GM18498 (cell line): Measurements from ENCODE around the gene SCRN3.
"Not testable (repeated sequence)": the region's sequence is repeated elsewhere in the genome, so short reads cannot be mapped to it uniquely, and the experiment has no call there.

ENCODE experiments used
- ATAC-seq: cut with Tn5 transposase; IDR thresholded peaks from one replicate; pipeline ENCODE4 v1.9.1; 2021; ENCODE audit warnings: mild to moderate bottlenecking, moderate library complexity; ENCODE audit not compliant: unreplicated experiment

Gene SCRN3

GRCh38 chr2:174395284-174395968 is at the start of gene SCRN3:
Gene SCRN3, plus strand, starts transcription at chr2:174395730. Its CDS starts 2,554 bp downstream, at chr2:174398284.
- peak; percentile 95 for ATAC-seq

- ATAC-seq = no peak
These were observed 45.5 kb upstream of the SCRN3 start for GRCh38 chr2:174350018-174350417.

GRCh38 chr2:174350593-174351181 is 44.8 kb upstream of the SCRN3 start:
- no peak for ATAC-seq

- ATAC-seq = no peak
These were observed 42.5 kb upstream of the SCRN3 start for GRCh38 chr2:174353004-174353403.

- ATAC-seq = no peak
These were observed 39.2 kb upstream of the SCRN3 start for GRCh38 chr2:174356347-174356746.

- ATAC-seq = not testable (repeated sequence)
These were observed 35.9 kb upstream of the SCRN3 start for GRCh38 chr2:174359663-174360062.

- no peak for ATAC-seq
These were observed 32.6 kb upstream of the SCRN3 start for GRCh38 chr2:174362949-174363348.

- not testable (repeated sequence) for ATAC-seq
These were observed 31.9 kb upstream of the SCRN3 start for GRCh38 chr2:174363492-174364225.

GRCh38 chr2:174364628-174365027 is 30.9 kb upstream of the SCRN3 start:
- ATAC-seq = no peak

- no peak for ATAC-seq
These were observed 30.0 kb upstream of the SCRN3 start for GRCh38 chr2:174365571-174365970.

GRCh38 chr2:174368691-174369090 is 26.8 kb upstream of the SCRN3 start:
- no peak for ATAC-seq

- ATAC-seq = no peak
These were observed 18.6 kb upstream of the SCRN3 start for GRCh38 chr2:174376967-174377366.

- ATAC-seq = no peak
These were observed 11.7 kb upstream of the SCRN3 start for GRCh38 chr2:174383796-174384195.

GRCh38 chr2:174385201-174385600 is 10.3 kb upstream of the SCRN3 start:
- ATAC-seq = no peak

- not testable (repeated sequence) for ATAC-seq
These were observed 6.8 kb upstream of the SCRN3 start for GRCh38 chr2:174388706-174389105.

GRCh38 chr2:174389542-174389941 is 6.0 kb upstream of the SCRN3 start:
- no peak for ATAC-seq

- not testable (repeated sequence) for ATAC-seq
These were observed 5.2 kb upstream of the SCRN3 start for GRCh38 chr2:174390303-174390702.

- ATAC-seq = no peak
These were observed 2.8 kb upstream of the SCRN3 start for GRCh38 chr2:174392706-174393105.

GRCh38 chr2:174395969-174396630 is 570 bp downstream of the SCRN3 start:
- ATAC-seq = peak; percentile 34

GRCh38 chr2:174397773-174398172 is 2.2 kb downstream of the SCRN3 start:
- no peak for ATAC-seq

GRCh38 chr2:174399171-174399570 is 3.6 kb downstream of the SCRN3 start:
- ATAC-seq = no peak
